ENCODE measurements around the gene B4GALT6.

Gene B4GALT6

GRCh38 chr18:31661965-31662364 lies 22.4 kb downstream of the B4GALT6 start:
- in situ Hi-C loops (cut with MboI; ENCODE audit: low sequenced_read_pairs) = no loop called here

GRCh38 chr18:31660763-31661162 lies 23.6 kb downstream of the B4GALT6 start:
- in situ Hi-C loops (cut with MboI; ENCODE audit: low sequenced_read_pairs) = no loop called here

GRCh38 chr18:31659576-31660177 lies 24.7 kb downstream of the B4GALT6 start:
- in situ Hi-C loops (cut with MboI; ENCODE audit: low sequenced_read_pairs) = no loop called here

GRCh38 chr18:31658670-31659575 lies 25.5 kb downstream of the B4GALT6 start:
- in situ Hi-C loops (cut with MboI; ENCODE audit: low sequenced_read_pairs) = no loop called here

GRCh38 chr18:31657823-31658669 lies 26.3 kb downstream of the B4GALT6 start:
- in situ Hi-C loops (cut with MboI; ENCODE audit: low sequenced_read_pairs) = no loop called here

- in situ Hi-C loops (cut with MboI; ENCODE audit: low sequenced_read_pairs) = no loop called here
Observed at GRCh38 chr18:31656754-31657153, 27.6 kb downstream of the B4GALT6 start.

GRCh38 chr18:31655354-31655753 lies 29.0 kb downstream of the B4GALT6 start:
- in situ Hi-C loops (cut with MboI; ENCODE audit: low sequenced_read_pairs) = no loop called here

GRCh38 chr18:31652877-31653276 lies 31.5 kb downstream of the B4GALT6 start:
- in situ Hi-C loops (cut with MboI; ENCODE audit: low sequenced_read_pairs) = no loop called here

- in situ Hi-C loops (cut with MboI; ENCODE audit: low sequenced_read_pairs) = no loop called here
Observed at GRCh38 chr18:31652357-31652756, 32.0 kb downstream of the B4GALT6 start.

- in situ Hi-C loops (cut with MboI; ENCODE audit: low sequenced_read_pairs) = no loop called here
Observed at GRCh38 chr18:31651369-31651768, 33.0 kb downstream of the B4GALT6 start.

- in situ Hi-C loops (cut with MboI; ENCODE audit: low sequenced_read_pairs) = no loop called here
Observed at GRCh38 chr18:31649978-31650719, 34.2 kb downstream of the B4GALT6 start.

- in situ Hi-C loops (cut with MboI; ENCODE audit: low sequenced_read_pairs) = no loop called here
Observed at GRCh38 chr18:31649449-31649848, 34.9 kb downstream of the B4GALT6 start.

GRCh38 chr18:31648966-31649429 lies 35.4 kb downstream of the B4GALT6 start:
- in situ Hi-C loops (cut with MboI; ENCODE audit: low sequenced_read_pairs) = no loop called here

- in situ Hi-C loops (cut with MboI; ENCODE audit: low sequenced_read_pairs) = no loop called here
Observed at GRCh38 chr18:31648458-31648857, 35.9 kb downstream of the B4GALT6 start.

- in situ Hi-C loops (cut with MboI; ENCODE audit: low sequenced_read_pairs) = no loop called here
Observed at GRCh38 chr18:31647127-31647753, 37.1 kb downstream of the B4GALT6 start.

- in situ Hi-C loops (cut with MboI; ENCODE audit: low sequenced_read_pairs) = no loop called here
Observed at GRCh38 chr18:31646332-31647126, 37.9 kb downstream of the B4GALT6 start.

GRCh38 chr18:31645411-31645810 lies 39.0 kb downstream of the B4GALT6 start:
- in situ Hi-C loops (cut with MboI; ENCODE audit: low sequenced_read_pairs) = no loop called here

- in situ Hi-C loops (cut with MboI; ENCODE audit: low sequenced_read_pairs) = no loop called here
Observed at GRCh38 chr18:31643003-31643402, 41.4 kb downstream of the B4GALT6 start.

- in situ Hi-C loops (cut with MboI; ENCODE audit: low sequenced_read_pairs) = no loop called here
Observed at GRCh38 chr18:31637445-31637844, 46.9 kb downstream of the B4GALT6 start.
